Activated CD4-positive, alpha-beta T cell treated with anti-CD3 and anti-CD28 coated beads, Interleukin-2, amount 10 ng/mL, durations not matched to agents 7 days and 5 days (primary cell): ENCODE measurements around the gene SLC16A3. TPM values are rescaled to one million over a fixed set of nuclear protein-coding genes. Genes with fewer than 3 reads are reported as not detected.
"Not testable (repeated sequence)": the region's sequence is repeated elsewhere in the genome, so short reads cannot be mapped to it uniquely, and the experiment has no call there.

ENCODE experiments used
- CTCF ChIA-PET: fragments of 350-600 bp; sonication (Branson Sonifier 250); formaldehyde crosslinking; loops from one replicate; lab custom pipeline; 2021; ENCODE audit warnings: antibody characterized with exemption; lab: Charles Lee
- POLR2A ChIA-PET: fragments of 350-600 bp; sonication (Branson Sonifier 250); formaldehyde crosslinking; loops from one replicate; lab custom pipeline; 2021; ENCODE audit warnings: antibody characterized with exemption; lab: Charles Lee
- DNase-seq: peaks from one replicate; pipeline ENCODE4 v3.0.0-alpha.2; 2020
- H3K27ac Mint-ChIP-seq: one replicate; pipeline ENCODE4 v1.8.0; 2021; ENCODE audit warnings: mild to moderate bottlenecking, moderate library complexity, mixed read lengths
- H3K27me3 Mint-ChIP-seq: one replicate; pipeline ENCODE4 v1.8.0; 2021; ENCODE audit warnings: mixed read lengths
- H3K36me3 Mint-ChIP-seq: one replicate; pipeline ENCODE4 v1.8.0; 2021; ENCODE audit warnings: low read depth, mixed read lengths
- H3K4me1 Mint-ChIP-seq: one replicate; pipeline ENCODE4 v1.8.0; 2021; ENCODE audit warnings: mixed read lengths
- H3K4me3 Mint-ChIP-seq: one replicate; pipeline ENCODE4 v1.8.0; 2021; ENCODE audit warnings: mild to moderate bottlenecking, moderate library complexity, mixed read lengths
- H3K9me3 Mint-ChIP-seq: one replicate; pipeline ENCODE4 v1.8.0; 2021; ENCODE audit warnings: mixed read lengths
- total RNA-seq, 2 experiments: library from RNA; stranded (reverse); gene quantifications; one replicate each; pipeline ENCODE4 v1.2.3, GENCODE V29; 2021

The SLC16A3 gene
- total RNA-seq, 2 experiments from 2014 or later = 104 to 140 TPM

- no peak for DNase-seq
- H3K27me3 Mint-ChIP-seq = no peaks in the 10 kb centered on the region
- H3K4me3 Mint-ChIP-seq = no peak overlapping the region
- no peak overlapping the region for H3K27ac Mint-ChIP-seq
- H3K9me3 Mint-ChIP-seq = no peaks in the 10 kb centered on the region
- peaks cover 37% of the 10 kb centered on the region for H3K36me3 Mint-ChIP-seq
- ChIA-PET POLR2A (no interaction called here), CTCF (interaction anchor here (0.6 to 1.6 kb wide), 3 partner anchors 10 to 165 kb away, joined by 3 read pairs; no protein-coding TSS in a partner anchor)
- peaks cover 45% of the 10 kb centered on the region for H3K4me1 Mint-ChIP-seq
These were observed 32.9 kb upstream of the SLC16A3 start for GRCh38 chr17:82195675-82196672.

GRCh38 chr17:82198092-82198491 is 30.8 kb upstream of the SLC16A3 start:
- CTCF ChIA-PET = interaction anchor here (0.7 kb wide), 1 partner anchor 139 kb away, joined by 3 read pairs; no protein-coding TSS in a partner anchor
- H3K36me3 Mint-ChIP-seq = peaks cover 33% of the 10 kb centered on the region
- POLR2A ChIA-PET = no interaction called here
- DNase-seq = peak; percentile 41
- peak overlapping the region; percentile 59 for H3K4me3 Mint-ChIP-seq
- H3K27ac Mint-ChIP-seq = peak overlapping the region; percentile 76
- peaks cover 57% of the 10 kb centered on the region for H3K4me1 Mint-ChIP-seq
- H3K9me3 Mint-ChIP-seq = no peaks in the 10 kb centered on the region
- no peaks in the 10 kb centered on the region for H3K27me3 Mint-ChIP-seq

GRCh38 chr17:82199496-82199895 is 29.3 kb upstream of the SLC16A3 start:
- Mint-ChIP-seq H3K36me3 (peaks cover 27% of the 10 kb centered on the region), H3K4me1 (peaks cover 63% of the 10 kb centered on the region), H3K9me3 (no peaks in the 10 kb centered on the region), H3K27ac (peak overlapping the region; percentile 94), H3K4me3 (no peak overlapping the region), H3K27me3 (no peaks in the 10 kb centered on the region)
- CTCF ChIA-PET = no interaction called here
- DNase-seq = no peak
- POLR2A ChIA-PET = no interaction called here

- H3K27ac Mint-ChIP-seq = peak overlapping the region; percentile 94
- H3K27me3 Mint-ChIP-seq = no peaks in the 10 kb centered on the region
- H3K4me3 Mint-ChIP-seq = peak overlapping the region; percentile 63
- POLR2A ChIA-PET = no interaction called here
- CTCF ChIA-PET = interaction anchor here (1.3 to 2.9 kb wide), 3 partner anchors 9 to 36 kb away, joined by 3 to 12 read pairs (median 5); partner anchors contain the start of gene CCDC57
- H3K4me1 Mint-ChIP-seq = peaks cover 69% of the 10 kb centered on the region
- peaks cover 27% of the 10 kb centered on the region for H3K36me3 Mint-ChIP-seq
- H3K9me3 Mint-ChIP-seq = no peaks in the 10 kb centered on the region
- DNase-seq = no peak
These were observed 28.7 kb upstream of the SLC16A3 start for GRCh38 chr17:82200135-82200534.

DNA sequence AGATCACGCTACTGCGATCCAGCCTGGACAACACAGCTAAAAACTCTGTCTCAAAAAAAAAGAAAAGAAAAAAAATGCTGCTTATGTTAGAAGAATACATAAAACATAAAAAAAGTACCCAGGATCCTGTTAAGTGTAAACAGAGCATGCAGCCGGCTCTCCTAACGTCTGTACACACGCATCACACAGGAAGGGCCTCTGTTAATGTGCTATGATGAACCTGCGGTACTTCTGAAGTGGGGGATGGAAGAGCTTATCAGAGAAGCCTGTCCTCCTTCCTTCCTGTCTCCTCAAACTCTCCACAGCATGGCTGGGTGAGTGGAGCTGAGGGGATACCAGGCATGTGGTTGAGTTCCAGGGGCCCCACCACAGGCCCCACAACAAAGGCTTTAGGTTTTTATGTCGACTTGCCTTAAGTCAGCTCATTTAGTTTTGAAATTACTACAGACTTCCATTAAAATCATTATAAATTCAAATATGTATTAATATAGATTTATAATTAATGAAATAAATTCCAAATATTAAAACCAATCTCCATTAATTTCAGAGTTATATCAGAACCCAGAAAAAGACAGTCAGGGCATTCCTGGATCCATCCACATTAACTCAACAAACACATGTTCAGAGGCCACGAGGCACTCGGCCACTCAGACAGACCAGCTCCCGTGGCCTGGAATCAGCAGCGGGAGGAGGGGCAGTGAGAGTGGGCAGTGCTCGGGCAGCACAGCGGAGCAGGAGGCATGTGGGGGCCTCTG is 27.9 kb upstream of the SLC16A3 start:
- H3K4me1 Mint-ChIP-seq = peaks cover 77% of the 10 kb centered on the region
- ChIA-PET CTCF (interaction anchor here (1.2 to 2.9 kb wide), 4 partner anchors 9 to 35 kb away, joined by 3 to 12 read pairs (median 4); partner anchors contain the start of gene CCDC57), POLR2A (interaction anchor here (0.7 kb wide), 1 partner anchor 13 kb away, joined by 3 read pairs; no protein-coding TSS in a partner anchor)

DNA sequence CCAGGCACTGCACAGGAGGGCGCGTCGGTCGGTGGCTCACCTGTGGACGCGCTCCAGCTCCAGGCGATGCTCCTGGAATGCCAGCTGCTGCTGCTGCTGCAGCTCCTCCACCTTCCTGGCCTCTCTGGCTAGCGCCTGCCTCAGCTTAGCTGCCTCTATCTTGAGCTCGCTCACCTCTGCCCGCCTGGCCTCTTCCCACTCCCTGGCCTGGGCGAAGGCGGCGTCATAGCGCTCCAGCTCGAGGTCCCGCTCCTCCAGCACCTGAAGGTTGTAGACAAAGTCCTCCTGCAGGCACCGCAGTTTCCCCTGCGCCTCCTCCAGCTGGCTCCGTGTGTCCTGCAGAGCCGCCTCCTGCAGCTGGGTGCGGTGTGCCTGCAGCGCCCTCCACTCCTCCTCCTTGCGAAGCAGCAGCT is 27.3 kb upstream of the SLC16A3 start:
- CTCF ChIA-PET = interaction anchor here (1.2 to 2.9 kb wide), 3 partner anchors 11 to 35 kb away, joined by 3 to 12 read pairs (median 5); partner anchors contain the start of gene CCDC57
- Mint-ChIP-seq H3K4me1 (peaks cover 81% of the 10 kb centered on the region), H3K27me3 (no peaks in the 10 kb centered on the region), H3K9me3 (no peaks in the 10 kb centered on the region), H3K27ac (peak overlapping the region; percentile 69), H3K36me3 (peaks cover 19% of the 10 kb centered on the region), H3K4me3 (no peak overlapping the region)
- POLR2A ChIA-PET = no interaction called here
- DNase-seq = no peak

More for the DNA sequence above, 27.9 kb upstream of the SLC16A3 start:
- Mint-ChIP-seq H3K9me3 (no peaks in the 10 kb centered on the region), H3K27me3 (no peaks in the 10 kb centered on the region), H3K36me3 (peaks cover 22% of the 10 kb centered on the region), H3K4me3 (peak overlapping the region; percentile 63), H3K27ac (peak overlapping the region; percentile 94)
- DNase-seq = peak; percentile 85

DNA sequence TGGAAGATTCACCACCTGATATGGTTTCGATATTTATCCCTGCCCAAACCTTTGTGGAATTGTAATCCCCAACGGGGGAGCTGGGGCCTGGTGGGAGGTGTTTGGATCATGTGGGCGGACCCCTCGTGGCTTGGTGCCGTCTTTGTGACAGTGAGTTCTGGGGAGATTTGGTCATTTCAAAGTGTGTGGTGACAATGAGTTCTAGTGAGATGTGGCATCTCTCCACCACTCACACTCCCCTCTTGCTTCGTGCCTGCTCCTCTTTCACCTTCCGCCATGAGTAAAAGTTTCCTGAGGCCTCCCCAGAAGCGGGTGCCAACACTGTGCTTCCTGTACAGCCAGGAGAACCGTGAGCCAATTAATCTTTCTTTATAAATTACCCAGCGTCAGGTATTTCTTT is 25.9 kb upstream of the SLC16A3 start:
- Mint-ChIP-seq H3K4me1 (peaks cover 77% of the 10 kb centered on the region), H3K4me3 (no peak overlapping the region), H3K27ac (peak overlapping the region; percentile 73), H3K27me3 (no peaks in the 10 kb centered on the region), H3K36me3 (peaks cover 17% of the 10 kb centered on the region), H3K9me3 (no peaks in the 10 kb centered on the region)
- no peak for DNase-seq
- POLR2A ChIA-PET = no interaction called here
- CTCF ChIA-PET = interaction anchor here (0.7 to 2.9 kb wide), 5 partner anchors 9 to 173 kb away, joined by 3 to 12 read pairs (median 3); partner anchors contain the start of gene CCDC57

GRCh38 chr17:82203920-82204319 is 24.9 kb upstream of the SLC16A3 start:
- H3K4me1 Mint-ChIP-seq = peaks cover 71% of the 10 kb centered on the region
- H3K27me3 Mint-ChIP-seq = no peaks in the 10 kb centered on the region
- H3K9me3 Mint-ChIP-seq = no peaks in the 10 kb centered on the region
- POLR2A ChIA-PET = interaction anchor here (0.6 kb wide), 1 partner anchor 48 kb away, joined by 4 read pairs; no protein-coding TSS in a partner anchor
- CTCF ChIA-PET = interaction anchor here (1.4 kb wide), 1 partner anchor 13 kb away, joined by 3 read pairs; no protein-coding TSS in a partner anchor
- DNase-seq = no peak
- H3K27ac Mint-ChIP-seq = no peak overlapping the region
- H3K4me3 Mint-ChIP-seq = no peak overlapping the region
- peaks cover 11% of the 10 kb centered on the region for H3K36me3 Mint-ChIP-seq

DNA sequence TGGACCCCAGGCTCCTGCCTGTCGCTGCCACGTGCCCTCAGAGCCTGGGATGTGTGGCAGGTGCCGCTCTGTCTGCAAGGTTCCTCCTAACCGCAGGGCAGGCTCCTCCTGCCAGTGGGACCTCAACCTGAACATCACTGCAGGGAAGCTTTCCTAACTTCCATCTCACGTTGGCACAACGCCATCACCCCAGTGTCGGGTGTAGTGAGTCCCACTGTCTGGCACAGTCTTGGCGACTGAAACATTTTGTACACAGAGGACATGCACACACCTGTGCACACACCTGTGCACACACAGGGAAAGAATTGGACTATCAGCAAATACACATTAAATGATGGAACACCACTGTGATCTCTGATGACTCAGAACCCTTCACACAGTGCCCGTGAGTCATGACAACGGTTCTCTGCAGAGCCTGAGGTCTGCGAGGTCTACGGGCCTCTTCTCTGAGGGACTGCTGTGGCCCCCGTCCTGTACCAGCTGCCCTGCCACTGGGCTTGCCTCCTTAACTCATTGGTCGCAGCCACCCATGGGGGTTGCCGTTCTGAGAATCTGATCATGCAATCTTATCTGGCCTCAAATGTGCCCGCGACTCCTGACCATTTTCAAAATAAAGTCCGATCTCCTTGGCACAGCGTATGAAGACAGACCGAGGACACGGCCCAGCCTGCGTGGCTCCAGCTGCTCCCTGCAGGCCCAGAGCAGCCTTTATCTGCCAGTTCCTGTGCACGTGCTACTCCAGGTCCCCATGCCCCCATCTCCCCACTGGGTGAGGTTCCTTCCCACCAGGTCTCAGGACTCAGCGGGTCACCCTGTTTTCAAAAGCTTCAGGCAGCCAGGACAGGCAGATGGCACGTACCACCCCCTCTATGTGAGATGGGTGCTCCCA is 23.8 kb upstream of the SLC16A3 start:
- H3K36me3 Mint-ChIP-seq = peaks cover 9% of the 10 kb centered on the region
- no peaks in the 10 kb centered on the region for H3K27me3 Mint-ChIP-seq
- DNase-seq = no peak
- POLR2A ChIA-PET = no interaction called here
- no peaks in the 10 kb centered on the region for H3K9me3 Mint-ChIP-seq
- CTCF ChIA-PET = interaction anchor here (0.5 to 1.8 kb wide), 11 partner anchors 10 to 419 kb away, joined by 3 to 21 read pairs (median 5); partner anchors contain the start of genes CENPX and SLC16A3
- H3K4me1 Mint-ChIP-seq = peaks cover 63% of the 10 kb centered on the region
- peak overlapping the region; percentile 94 for H3K27ac Mint-ChIP-seq
- no peak overlapping the region for H3K4me3 Mint-ChIP-seq

- H3K36me3 Mint-ChIP-seq = peaks cover 7% of the 10 kb centered on the region
- ChIA-PET CTCF (interaction anchor here (0.6 to 1.8 kb wide), 12 partner anchors 9 to 270 kb away, joined by 3 to 21 read pairs (median 3); partner anchors contain the start of gene SLC16A3), POLR2A (interaction anchor here (0.8 kb wide), 1 partner anchor 243 kb away, joined by 3 read pairs; no protein-coding TSS in a partner anchor)
- peak overlapping the region; percentile 94 for H3K27ac Mint-ChIP-seq
- H3K9me3 Mint-ChIP-seq = no peaks in the 10 kb centered on the region
- H3K4me3 Mint-ChIP-seq = peak overlapping the region; percentile 46
- H3K4me1 Mint-ChIP-seq = peaks cover 55% of the 10 kb centered on the region
- no peaks in the 10 kb centered on the region for H3K27me3 Mint-ChIP-seq
- DNase-seq = peak; percentile 87
These were observed 22.9 kb upstream of the SLC16A3 start for GRCh38 chr17:82205720-82206508.

DNA sequence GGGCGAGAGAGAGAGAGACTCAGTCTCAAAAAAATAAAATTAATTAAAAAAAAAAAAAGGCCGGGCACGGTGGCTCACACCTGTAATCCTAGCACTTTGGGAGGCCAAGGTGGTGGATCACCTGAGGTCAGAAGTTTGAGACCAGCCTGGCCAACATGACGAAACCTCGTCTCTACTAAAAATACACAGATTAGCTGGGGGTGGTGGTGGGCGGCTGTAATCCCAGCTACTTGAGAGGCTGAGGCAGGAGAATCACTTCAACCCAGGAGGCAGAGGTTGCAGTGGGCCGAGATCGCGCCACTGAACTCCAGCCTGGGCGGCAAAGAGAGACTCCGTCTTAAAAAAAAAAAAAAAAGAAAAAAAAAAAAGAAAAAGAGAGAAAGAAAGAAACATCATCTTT is 18.2 kb upstream of the SLC16A3 start:
- H3K4me3 Mint-ChIP-seq, POLR2A ChIA-PET, DNase-seq, H3K27ac Mint-ChIP-seq, H3K36me3 Mint-ChIP-seq, H3K9me3 Mint-ChIP-seq, H3K27me3 Mint-ChIP-seq: not testable (repeated sequence)
- peaks cover 39% of the 10 kb centered on the region for H3K4me1 Mint-ChIP-seq
- CTCF ChIA-PET = interaction anchor here (3.2 kb wide), 1 partner anchor 9 kb away, joined by 12 read pairs; no protein-coding TSS in a partner anchor
